WTC11 (cell line): ENCODE data around the gene SYNM. TPM values are rescaled to one million over a fixed set of nuclear protein-coding genes. Genes with fewer than 3 reads are reported as not detected.

ENCODE experiments used
- ATAC-seq: fragments of 200-7000 bp; cut with Tn5 transposase; 2 replicates; pipeline ENCODE4 v1.10.0; 2021; ENCODE audit warnings: mild to moderate bottlenecking, moderate library complexity
- CTCF ChIA-PET: fragments of 300-600 bp; sonication (Branson Sonifier 250); formaldehyde crosslinking; loops from one replicate; lab custom pipeline; 2021; ENCODE audit warnings: antibody characterized with exemption; lab: Charles Lee
- POLR2A ChIA-PET: fragments of 350-600 bp; sonication (Branson Sonifier 250); formaldehyde crosslinking; loops from one replicate; lab custom pipeline; 2021; ENCODE audit warnings: antibody characterized with exemption; lab: Charles Lee
- DNase-seq: peaks from one replicate; pipeline ENCODE4 v3.0.0; 2021; ENCODE audit warnings: low spot score
- H3K27ac Mint-ChIP-seq: 2 replicates; pipeline ENCODE4 v1.8.0; 2021; ENCODE audit warnings: mixed read lengths
- H3K27me3 Mint-ChIP-seq: 2 replicates; pipeline ENCODE4 v1.8.0; 2021; ENCODE audit warnings: low read depth, mild to moderate bottlenecking, moderate library complexity, mixed read lengths
- H3K36me3 Mint-ChIP-seq: 2 replicates; pipeline ENCODE4 v1.8.0; 2021; ENCODE audit warnings: mixed read lengths
- H3K4me1 Mint-ChIP-seq: 2 replicates; pipeline ENCODE4 v1.8.0; 2022; ENCODE audit warnings: mixed read lengths
- H3K4me3 Mint-ChIP-seq: 2 replicates; pipeline ENCODE4 v1.8.0; 2021; ENCODE audit warnings: mild to moderate bottlenecking, moderate library complexity, mixed read lengths
- H3K9me3 Mint-ChIP-seq: 2 replicates; pipeline ENCODE4 v1.8.0; 2021; ENCODE audit warnings: mixed read lengths
- ARID4B ChIP-seq: sonication (generic); formaldehyde crosslinking; IDR thresholded peaks from 2 replicates; pipeline ENCODE4 v1.8.0; 2023; ENCODE audit warnings: missing genetic modification reagents, mild to moderate bottlenecking, borderline replicate concordance
- CTCF ChIP-seq: fragments of 200-600 bp; IDR thresholded peaks from 2 replicates; pipeline ENCODE4 v1.8.0; 2022; ENCODE audit warnings: antibody characterized with exemption
- E2F4 ChIP-seq: sonication (generic); formaldehyde crosslinking; IDR thresholded peaks from 2 replicates; pipeline ENCODE4 v1.8.1; 2022; ENCODE audit warnings: low read depth, mild to moderate bottlenecking, moderate library complexity, missing genetic modification reagents, borderline replicate concordance
- EMX1 ChIP-seq: fragments of 250-450 bp; sonication (Bioruptor Pico); IDR thresholded peaks from 2 replicates; pipeline ENCODE4 v1.8.0; 2021; ENCODE audit warnings: mild to moderate bottlenecking
- ESRRA ChIP-seq: sonication (generic); formaldehyde crosslinking; IDR thresholded peaks from 2 replicates; pipeline ENCODE4 v1.8.1; 2022; ENCODE audit warnings: mild to moderate bottlenecking, missing genetic modification reagents, borderline replicate concordance
- FOXK1 ChIP-seq: sonication (generic); formaldehyde crosslinking; IDR thresholded peaks from 2 replicates; pipeline ENCODE4 v1.8.0; 2022; ENCODE audit warnings: mild to moderate bottlenecking, moderate library complexity, missing genetic modification reagents
- GRHL2 ChIP-seq: fragments of 250-450 bp; sonication (Bioruptor Pico); IDR thresholded peaks from 2 replicates; pipeline ENCODE4 v1.8.0; 2022; ENCODE audit warnings: mild to moderate bottlenecking, moderate library complexity; ENCODE audit not compliant: insufficient replicate concordance, severe bottlenecking
- JAZF1 ChIP-seq: fragments of 250-450 bp; sonication (Bioruptor Pico); IDR thresholded peaks from 2 replicates; pipeline ENCODE4 v1.9.0; 2021; ENCODE audit warnings: moderate library complexity, mild to moderate bottlenecking, inconsistent platforms
- JUN ChIP-seq: sonication (generic); formaldehyde crosslinking; IDR thresholded peaks from 2 replicates; pipeline ENCODE4 v1.8.0; 2023; ENCODE audit warnings: mild to moderate bottlenecking, missing genetic modification reagents
- MXD4 ChIP-seq: fragments of 250-450 bp; sonication (Bioruptor Pico); IDR thresholded peaks from 2 replicates; pipeline ENCODE4 v1.8.0; 2021; ENCODE audit warnings: mild to moderate bottlenecking, moderate library complexity, borderline replicate concordance
- RORB ChIP-seq: fragments of 250-450 bp; sonication (Bioruptor Pico); IDR thresholded peaks from 2 replicates; pipeline ENCODE4 v1.9.0; 2021; ENCODE audit warnings: mild to moderate bottlenecking
- SP1 ChIP-seq: sonication (generic); formaldehyde crosslinking; conservative IDR thresholded peaks from 2 replicates; pipeline ENCODE4 v1.8.1; 2022; ENCODE audit warnings: missing genetic modification reagents
- ZNF281 ChIP-seq: sonication (generic); formaldehyde crosslinking; IDR thresholded peaks from 2 replicates; pipeline ENCODE4 v1.8.0; 2023; ENCODE audit warnings: mild to moderate bottlenecking, missing genetic modification reagents
- ZNF416 ChIP-seq: fragments of 250-450 bp; sonication (Bioruptor Pico); IDR thresholded peaks from 2 replicates; pipeline ENCODE4 v1.9.0; 2021; ENCODE audit warnings: mild to moderate bottlenecking, inconsistent platforms
- total RNA-seq: library from RNA; stranded (reverse); gene quantifications from 3 replicates; pipeline ENCODE4 v1.2.3, GENCODE V29; 2021
- TF ChIP-seq, protein P1 (sequence below): sonication (generic); formaldehyde crosslinking; IDR thresholded peaks from 2 replicates; pipeline ENCODE4 v1.8.1; 2023; ENCODE audit warnings: mild to moderate bottlenecking, missing genetic modification reagents

SYNM gene
- total RNA-seq, 1 experiment from 2014 or later, result 2.2 TPM

DNA sequence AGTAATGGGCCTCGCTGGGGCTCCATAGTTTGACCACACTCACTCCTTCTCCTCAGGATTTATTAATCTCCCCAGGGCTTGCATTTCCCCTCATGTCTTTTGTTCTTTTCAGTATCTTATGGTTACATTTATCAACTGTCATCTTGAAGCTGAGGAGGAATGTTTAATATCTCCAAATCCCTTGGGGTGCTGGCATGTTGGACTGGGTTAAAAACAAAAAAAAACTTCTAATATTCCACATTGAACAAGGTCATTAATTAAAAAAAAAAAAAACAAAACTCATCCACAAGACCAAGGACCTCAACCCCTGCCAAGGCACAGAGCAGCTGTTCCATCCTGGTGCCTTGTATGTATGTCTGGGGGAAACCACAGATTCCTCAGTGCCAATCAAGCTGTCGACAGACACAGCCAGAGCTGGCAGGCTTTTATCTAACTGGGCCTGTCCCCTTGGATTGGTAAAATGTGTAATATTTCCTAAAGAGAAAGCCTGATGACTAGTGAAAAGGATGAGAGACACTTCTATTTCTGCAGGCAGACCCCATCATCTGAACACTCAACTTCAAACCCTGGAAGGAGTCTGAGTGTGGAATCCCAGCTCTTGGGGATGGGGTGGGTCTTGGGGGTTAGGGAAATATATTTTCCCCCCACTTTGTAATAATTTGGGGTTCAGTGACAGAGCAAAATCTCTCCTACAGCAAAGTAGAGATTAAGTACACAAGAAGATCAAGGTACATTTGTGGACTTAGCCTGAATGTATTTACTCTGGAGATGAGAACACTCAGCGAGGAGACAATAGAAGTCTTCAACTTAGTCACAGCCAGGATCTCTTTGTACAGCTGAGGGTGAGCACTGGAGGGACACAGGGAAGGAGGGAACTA lies 75.4 kb downstream of the SYNM start:
- ChIA-PET CTCF (no interaction called here), POLR2A (no interaction called here)
- 0 out of 2 replicates have a peak, but pooled peaks cover 8% of the 10 kb centered on the region for H3K9me3 Mint-ChIP-seq
- TF ChIP-seq JUN, result no peak
- TF ChIP-seq JAZF1 (CRISPR knock-in tag), result no peak
- no peak for TF ChIP-seq ZNF281 (CRISPR knock-in tag)
- TF ChIP-seq ZNF416 (CRISPR knock-in tag), result no peak
- no peak for TF ChIP-seq GRHL2 (CRISPR knock-in tag)
- no peak for TF ChIP-seq CTCF
- TF ChIP-seq ARID4B, result no peak
- no peak for TF ChIP-seq MXD4 (CRISPR knock-in tag)
- TF ChIP-seq SP1, result no peak
- TF ChIP-seq FOXK1 (CRISPR knock-in tag), result no peak
- no peak for TF ChIP-seq ESRRA (CRISPR knock-in tag)
- TF ChIP-seq E2F4 (CRISPR knock-in tag), result no peak
- TF ChIP-seq, protein P1, sequence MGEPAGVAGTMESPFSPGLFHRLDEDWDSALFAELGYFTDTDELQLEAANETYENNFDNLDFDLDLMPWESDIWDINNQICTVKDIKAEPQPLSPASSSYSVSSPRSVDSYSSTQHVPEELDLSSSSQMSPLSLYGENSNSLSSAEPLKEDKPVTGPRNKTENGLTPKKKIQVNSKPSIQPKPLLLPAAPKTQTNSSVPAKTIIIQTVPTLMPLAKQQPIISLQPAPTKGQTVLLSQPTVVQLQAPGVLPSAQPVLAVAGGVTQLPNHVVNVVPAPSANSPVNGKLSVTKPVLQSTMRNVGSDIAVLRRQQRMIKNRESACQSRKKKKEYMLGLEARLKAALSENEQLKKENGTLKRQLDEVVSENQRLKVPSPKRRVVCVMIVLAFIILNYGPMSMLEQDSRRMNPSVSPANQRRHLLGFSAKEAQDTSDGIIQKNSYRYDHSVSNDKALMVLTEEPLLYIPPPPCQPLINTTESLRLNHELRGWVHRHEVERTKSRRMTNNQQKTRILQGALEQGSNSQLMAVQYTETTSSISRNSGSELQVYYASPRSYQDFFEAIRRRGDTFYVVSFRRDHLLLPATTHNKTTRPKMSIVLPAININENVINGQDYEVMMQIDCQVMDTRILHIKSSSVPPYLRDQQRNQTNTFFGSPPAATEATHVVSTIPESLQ, result no peak
- TF ChIP-seq RORB, result no peak
- no peak for TF ChIP-seq EMX1 (CRISPR knock-in tag)
- no peak overlapping the region for H3K4me3 Mint-ChIP-seq
- no peaks in the 10 kb centered on the region for H3K27me3 Mint-ChIP-seq
- no peak for ATAC-seq
- no peak overlapping the region; the same call in 1 of the 2 replicates for H3K27ac Mint-ChIP-seq
- peaks cover 30% of the 10 kb centered on the region for H3K4me1 Mint-ChIP-seq
- no peak for DNase-seq
- peaks cover 22% of the 10 kb centered on the region; the same call in 1 of the 2 replicates for H3K36me3 Mint-ChIP-seq
